Esophagus muscularis mucosa (tissue), 4 donors: ENCODE results near the gene CASKIN1. TPM values are rescaled to one million over a fixed set of nuclear protein-coding genes. Genes with fewer than 3 reads are reported as not detected.

Experiments used
- DNase-seq: peaks from one replicate; pipeline ENCODE4 v3.0.0-alpha.2; 2017; ENCODE audit errors: extremely low spot score
- H3K27ac ChIP-seq, 4 donors: fragments of 200-600 bp; sonication (generic); replicated peaks in 1 of 4; 1 replicate in 3 of 4; 2 replicates in 1 of 4; pipeline ENCODE4 v1.5.1; 2016 to 2019; ENCODE audit warnings: mild to moderate bottlenecking in 1 of 4
- H3K27me3 ChIP-seq, 4 donors: fragments of 200-600 bp; sonication (generic); one replicate each; pipeline versions ENCODE4 v1.5.1 to v1.6.0; 2016 to 2019
- H3K36me3 ChIP-seq, 4 donors: fragments of 200-600 bp; sonication (generic); one replicate each; pipeline ENCODE4 v1.5.1; 2016 to 2019
- H3K4me1 ChIP-seq, 4 donors: fragments of 200-600 bp; sonication (generic); one replicate each; pipeline ENCODE4 v1.5.1; 2016 to 2019
- H3K4me3 ChIP-seq, 4 donors: fragments of 200-600 bp; sonication (generic); 1 replicate in 2 of 4; 2 replicates in 2 of 4; pipeline ENCODE4 v1.5.1; 2016 to 2019; ENCODE audit warnings: mild to moderate bottlenecking in 4 of 4, moderate library complexity in 1 of 4
- H3K9me3 ChIP-seq, 4 donors: fragments of 200-600 bp; sonication (generic); 1 replicate in 3 of 4; 2 replicates in 1 of 4; pipeline ENCODE4 v1.5.1; 2016 to 2019
- CTCF ChIP-seq, 3 experiments: fragments of 200-600 bp in 2 of 3; fragments of 450-650 bp in 1 of 3; sonication (generic) in 2 of 3; IDR thresholded peaks; one replicate each; pipeline ENCODE4 v1.5.1; 2017 to 2019; ENCODE audit warnings: antibody characterized with exemption in 3 of 3, mild to moderate bottlenecking in 2 of 3, moderate library complexity in 1 of 3
- EP300 ChIP-seq: sonication (generic); formaldehyde crosslinking; IDR thresholded peaks from one replicate; pipeline ENCODE4 v1.6.1; 2017; ENCODE audit warnings: antibody characterized with exemption
- POLR2A ChIP-seq: fragments of 450-650 bp; IDR thresholded peaks from one replicate; pipeline ENCODE4 v1.6.1; 2017; ENCODE audit warnings: antibody characterized with exemption, moderate library complexity, mild to moderate bottlenecking, low read depth
- POLR2AphosphoS5 ChIP-seq, 2 donors: sonication (generic); formaldehyde crosslinking; IDR thresholded peaks; one replicate each; pipeline ENCODE4 v1.6.1; 2017; ENCODE audit warnings: antibody characterized with exemption in 2 of 2
- WGBS: methylation state at CpG from one replicate; pipeline ENCODE4 v1.1.5; 2018; 5-methylcytosine and 5-hydroxymethylcytosine counted together
- intact Hi-C: fragments of 100-400 bp; cut with DNase I; formaldehyde crosslinking; loops from one replicate; pipeline ENCODE4 v1.15.1; 2023
- total RNA-seq, 4 donors: library from RNA; depleted of rRNA; stranded (reverse); fragments of >200 nt; gene quantifications; one replicate each; pipeline versions ENCODE4 v1.1.0 to v1.2.1, GENCODE V29; 2016

CASKIN1 gene
- total RNA-seq, 4 donors from 2014 or later, result under 0.01 to 0.32 (median 0.09) TPM

GRCh38 chr16:2235695-2236336, 39.4 kb upstream of the CASKIN1 start:
- intact Hi-C loops, result no loop called here
- peak overlapping the region in 1 of 4 donors; percentile 37 for H3K4me3 ChIP-seq
- no peak for TF ChIP-seq CTCF (IDR thresholded peaks at IDR 0.05)
- TF ChIP-seq EP300, result no peak
- DNase-seq, result no peak
- H3K36me3 ChIP-seq, result peaks cover 50 to 68% (median 67%) of the 10 kb centered on the region in 4 donors
- H3K27ac ChIP-seq, result no peak overlapping the region
- WGBS, result 80% methylated on average over 1 of the region's 19 CpGs
- H3K9me3 ChIP-seq, result no peaks in the 10 kb centered on the region
- peaks cover 9 to 59% (median 17%) of the 10 kb centered on the region in 4 donors for H3K27me3 ChIP-seq
- H3K4me1 ChIP-seq, result peaks cover 21 to 34% (median 30%) of the 10 kb centered on the region in 4 donors

DNA sequence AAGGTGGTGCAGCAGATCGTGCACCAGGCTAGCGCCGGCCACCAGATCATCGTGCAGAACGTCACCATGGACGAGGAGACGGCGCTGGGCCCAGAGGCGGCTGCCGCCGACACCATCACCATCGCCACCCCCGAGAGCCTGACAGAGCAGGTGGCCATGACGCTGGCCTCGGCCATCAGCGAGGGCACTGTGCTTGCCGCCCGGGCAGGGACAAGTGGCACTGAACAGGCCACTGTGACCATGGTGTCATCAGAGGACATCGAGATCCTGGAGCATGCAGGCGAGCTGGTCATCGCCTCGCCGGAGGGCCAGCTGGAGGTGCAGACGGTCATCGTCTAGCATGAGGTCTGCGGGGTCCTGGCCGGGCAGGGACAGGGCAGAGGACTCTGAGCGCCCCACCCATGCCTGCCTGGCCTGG, 38.8 kb upstream of the CASKIN1 start:
- TF ChIP-seq POLR2A (no peak), CTCF (IDR thresholded peaks at IDR 0.05) (no peak), POLR2AphosphoS5 (IDR thresholded peaks at IDR 0.05) (no peak), EP300 (no peak)
- 87% methylated on average over 19 of the region's 28 CpGs for WGBS
- intact Hi-C loops, result no loop called here
- Histone ChIP-seq H3K9me3 (no peaks in the 10 kb centered on the region), H3K27me3 (peaks cover 9 to 64% (median 17%) of the 10 kb centered on the region in 4 donors), H3K27ac (no peak overlapping the region), H3K4me3 (no peak overlapping the region), H3K4me1 (peaks cover 21 to 34% (median 30%) of the 10 kb centered on the region in 4 donors), H3K36me3 (peaks cover 54 to 69% (median 68%) of the 10 kb centered on the region in 4 donors)
- no peak for DNase-seq

DNA sequence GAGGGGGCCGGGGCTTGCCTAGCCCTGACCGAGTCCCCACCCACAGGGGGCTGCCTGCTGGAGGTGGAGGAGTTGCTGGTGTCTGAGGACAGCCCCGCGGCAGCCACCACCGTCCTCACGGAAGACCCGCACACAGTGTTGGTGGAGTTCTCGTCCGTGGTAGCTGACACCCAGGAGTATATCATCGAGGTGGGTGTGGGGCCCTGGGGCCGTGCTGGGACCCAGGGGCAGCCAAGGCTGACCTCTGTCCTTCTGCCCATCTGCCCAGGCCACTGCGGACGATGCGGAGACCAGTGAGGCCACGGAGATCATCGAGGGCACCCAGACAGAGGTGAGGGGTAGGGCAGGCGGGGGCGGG, 38.4 kb upstream of the CASKIN1 start:
- no peak for DNase-seq
- Histone ChIP-seq H3K27ac (no peak overlapping the region), H3K27me3 (peaks cover 9 to 65% (median 17%) of the 10 kb centered on the region in 4 donors), H3K4me3 (no peak overlapping the region), H3K9me3 (no peaks in the 10 kb centered on the region), H3K4me1 (peaks cover 21 to 34% (median 30%) of the 10 kb centered on the region in 4 donors), H3K36me3 (peaks cover 58 to 69% (median 68%) of the 10 kb centered on the region in 4 donors)
- intact Hi-C loops, result no loop called here
- TF ChIP-seq POLR2A (no peak), POLR2AphosphoS5 (IDR thresholded peaks at IDR 0.05) (no peak), EP300 (no peak), CTCF (IDR thresholded peaks at IDR 0.05) (no peak)
- 91% methylated on average over 10 of the region's 18 CpGs for WGBS

- H3K9me3 ChIP-seq, result no peaks in the 10 kb centered on the region
- WGBS, result 93% methylated on average over 10 of the region's 51 CpGs
- intact Hi-C loops, result no loop called here
- H3K4me1 ChIP-seq, result peaks cover 21 to 34% (median 30%) of the 10 kb centered on the region in 4 donors
- no peak overlapping the region for H3K4me3 ChIP-seq
- no peak overlapping the region for H3K27ac ChIP-seq
- peaks cover 9 to 65% (median 17%) of the 10 kb centered on the region in 4 donors for H3K27me3 ChIP-seq
- DNase-seq, result no peak
- TF ChIP-seq POLR2AphosphoS5 (IDR thresholded peaks at IDR 0.05), result no peak
- TF ChIP-seq CTCF (IDR thresholded peaks at IDR 0.05), result no peak
- TF ChIP-seq POLR2A, result no peak
- no peak for TF ChIP-seq EP300
- peaks cover 65 to 71% (median 68%) of the 10 kb centered on the region in 4 donors for H3K36me3 ChIP-seq
These were observed 37.7 kb upstream of the CASKIN1 start for GRCh38 chr16:2233872-2234812.
